ENCODE results near the gene POC1A.
A peak's percentile ranks its signal among the peaks of the same experiment; 100 is the strongest.

Gene POC1A

DNA sequence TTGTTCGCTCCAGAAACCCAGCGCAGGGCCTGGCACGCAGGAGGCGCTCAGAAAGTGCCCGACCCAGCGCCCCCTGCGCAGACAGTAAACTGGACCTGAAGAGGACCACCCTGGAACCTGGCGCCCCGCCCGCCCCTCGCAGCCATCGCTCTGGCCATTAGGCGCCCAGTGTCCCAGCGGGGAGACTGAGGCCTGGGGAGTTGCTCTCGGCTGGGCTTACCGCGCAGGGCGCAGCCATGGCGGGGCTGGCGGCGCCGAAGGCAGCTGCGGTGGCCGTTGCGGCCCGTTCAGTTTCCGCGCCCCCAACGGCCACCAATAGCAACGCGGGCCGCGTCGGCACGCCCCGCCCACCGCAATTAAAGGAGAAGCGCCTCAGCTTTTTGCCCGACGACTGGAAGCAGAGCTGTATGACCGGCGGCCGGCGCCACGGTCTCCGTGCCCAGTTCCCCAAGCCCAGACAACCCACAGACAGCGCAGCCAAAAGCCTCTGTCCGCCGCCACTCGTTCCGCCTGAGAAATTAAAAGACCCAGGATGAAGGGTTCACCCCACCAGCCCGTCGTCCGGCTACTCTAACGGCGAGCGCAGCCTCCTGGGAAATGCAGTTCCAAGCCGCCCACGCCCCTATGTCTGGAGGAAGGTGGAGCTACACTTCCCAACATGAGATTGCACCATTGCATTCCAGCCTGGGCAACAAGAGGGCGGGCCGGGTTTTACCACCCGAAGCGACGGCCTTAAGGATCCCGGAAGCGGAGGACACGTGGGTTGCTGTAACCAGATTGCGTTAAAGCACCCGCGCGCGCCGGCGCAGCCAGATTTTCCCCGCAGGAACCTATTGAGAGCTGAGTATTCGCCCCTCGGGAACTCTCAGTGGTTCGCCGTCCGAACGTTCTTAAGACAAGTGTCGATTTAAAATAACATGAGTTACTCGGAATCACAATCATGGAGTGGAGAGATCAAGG, at the start of gene POC1A:
TSS of gene POC1A (minus strand) at position 289 of the 960 bp plus-strand sequence. CDS start at position 238, 51 bp downstream.
- peak; percentile 80 for DNase-seq

GRCh38 chr3:52203701-52204100, 49.5 kb upstream of the POC1A start:
- no peak for DNase-seq

DNA sequence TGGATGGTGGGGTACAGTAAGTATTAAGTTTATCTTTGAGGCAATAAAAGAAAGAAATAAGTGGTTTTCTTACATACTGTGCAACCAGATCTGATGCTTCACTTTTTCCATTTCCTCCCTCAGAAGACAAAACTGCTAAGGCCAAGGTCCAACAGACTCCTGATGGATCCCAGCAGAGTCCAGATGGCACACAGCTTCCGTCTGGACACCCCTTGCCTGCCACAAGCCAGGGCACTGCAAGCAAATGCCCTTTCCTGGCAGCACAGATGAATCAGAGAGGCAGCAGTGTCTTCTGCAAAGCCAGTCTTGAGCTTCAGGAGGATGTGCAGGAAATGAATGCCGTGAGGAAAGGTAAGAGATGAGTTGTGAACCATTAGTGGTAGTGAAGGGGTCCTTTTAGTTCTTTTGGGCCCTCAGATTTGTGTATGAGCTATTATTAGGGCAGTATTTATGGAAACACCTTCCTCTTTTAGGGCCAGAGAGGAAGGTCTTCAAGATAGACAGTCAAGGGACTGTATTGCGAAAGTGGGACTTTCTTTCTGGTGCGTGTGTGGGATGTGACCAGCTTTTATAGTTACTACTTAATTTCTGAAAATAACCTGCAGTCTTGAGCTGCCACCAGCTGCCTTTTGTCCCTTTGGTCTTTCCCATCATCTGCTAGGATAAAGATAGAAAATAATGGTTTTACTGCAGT, 48.3 kb upstream of the POC1A start:
- no peak for DNase-seq

DNA sequence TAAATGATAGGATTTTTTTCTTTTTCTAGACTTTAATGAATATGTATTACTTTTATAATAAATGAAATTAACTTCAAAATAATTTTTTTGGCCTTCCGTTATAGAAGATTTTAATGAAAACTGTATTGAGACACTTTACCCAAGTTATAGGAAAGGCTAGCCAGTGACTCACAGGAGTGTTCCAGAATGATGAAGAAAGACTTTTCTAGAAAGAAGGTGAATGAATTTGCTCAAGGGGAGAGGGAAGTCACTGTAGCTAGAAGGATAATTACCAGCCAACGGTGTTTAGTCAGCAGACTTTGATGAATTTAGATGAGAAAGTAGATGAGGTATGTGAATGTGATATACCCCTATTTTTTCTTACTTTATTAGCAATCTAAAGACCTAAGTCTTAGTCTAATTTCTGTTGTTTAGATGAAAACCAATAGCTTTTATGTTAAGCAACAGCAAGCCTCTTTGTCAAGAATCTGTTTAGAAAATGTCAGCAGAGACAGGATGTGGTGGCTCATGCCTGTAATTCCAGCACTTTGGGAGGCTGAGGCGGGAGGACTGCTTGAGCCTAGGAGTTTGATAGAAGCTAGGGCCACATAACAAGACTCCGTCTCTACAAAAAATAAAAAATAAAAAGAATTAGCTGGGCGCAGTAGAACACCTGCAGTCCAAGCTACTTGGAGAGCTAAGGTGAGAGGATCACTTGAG, 46.9 kb upstream of the POC1A start:
- DNase-seq: no peak

- DNase-seq: no peak
These were observed 44.7 kb upstream of the POC1A start for GRCh38 chr3:52198643-52199608.

DNA sequence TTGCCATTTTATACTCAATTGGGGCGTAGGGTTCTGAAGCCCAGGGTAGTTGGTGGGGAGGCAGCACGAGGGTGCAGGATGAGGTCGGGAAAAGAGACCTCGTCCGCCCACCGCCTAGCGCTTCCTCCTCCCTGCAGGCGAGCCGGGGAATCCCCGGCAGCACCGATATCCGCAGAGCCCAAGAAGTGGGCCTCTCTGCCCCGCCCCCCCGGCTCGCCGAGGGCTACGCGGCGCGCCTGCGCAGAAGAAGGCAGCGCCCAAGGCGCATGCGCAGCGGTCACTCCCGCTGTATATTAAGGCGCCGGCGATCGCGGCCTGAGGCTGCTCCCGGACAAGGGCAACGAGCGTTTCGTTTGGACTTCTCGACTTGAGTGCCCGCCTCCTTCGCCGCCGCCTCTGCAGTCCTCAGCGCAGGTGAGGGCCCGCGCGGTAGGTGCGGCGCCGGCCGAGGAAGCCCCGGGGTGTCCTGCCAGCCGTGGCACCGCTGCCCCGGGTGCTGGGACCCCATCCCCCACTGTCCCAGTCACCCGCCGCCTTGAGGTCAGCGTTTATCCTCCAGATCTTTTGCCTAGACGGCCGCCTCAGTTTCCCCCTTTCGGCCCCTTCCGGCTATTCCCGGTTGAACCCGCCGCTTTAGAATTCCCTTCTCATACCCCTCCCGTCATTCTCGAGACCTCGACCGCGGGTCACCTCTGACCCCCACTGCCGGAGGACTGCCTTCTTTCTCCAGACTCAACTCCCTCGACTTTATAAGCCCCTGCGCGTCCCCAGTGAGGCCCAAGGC, 43.8 kb upstream of the POC1A start, which contains the start of gene ALAS1:
TSS of gene ALAS1 (plus strand) at position 319 of the 784 bp plus-strand sequence. CDS start 1,082 bp downstream, outside the sequence.
- DNase-seq: peak; percentile 52

GRCh38 chr3:52197499-52197841, 43.2 kb upstream of the POC1A start:
- no peak for DNase-seq

- DNase-seq: no peak
These were observed 42.8 kb upstream of the POC1A start for GRCh38 chr3:52196977-52197376.

DNA sequence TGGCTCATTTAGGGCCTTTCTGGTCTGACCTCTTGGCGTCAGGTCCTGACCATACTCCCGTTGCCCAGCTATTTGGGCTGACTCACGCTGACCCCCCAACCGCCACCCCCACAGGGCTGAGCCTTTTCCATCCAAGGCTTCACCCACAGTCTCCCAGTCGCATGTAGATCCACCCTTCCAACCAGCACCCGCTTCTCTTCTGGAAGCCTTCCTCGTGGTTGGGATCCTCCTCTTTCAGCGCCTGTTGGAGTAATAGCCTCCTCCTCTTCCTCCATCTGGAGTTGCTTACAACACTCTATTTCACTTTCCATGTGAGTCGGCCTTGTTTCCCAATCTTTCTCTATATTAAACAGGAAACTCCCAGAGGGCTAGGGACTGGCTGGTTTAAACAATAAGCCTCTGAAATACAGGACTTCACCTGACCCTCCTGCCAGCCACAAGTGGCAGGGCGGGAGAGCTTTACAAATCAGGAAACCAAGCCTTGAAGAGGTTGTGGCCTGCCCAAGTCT, 41.7 kb upstream of the POC1A start:
- DNase-seq: no peak

DNA sequence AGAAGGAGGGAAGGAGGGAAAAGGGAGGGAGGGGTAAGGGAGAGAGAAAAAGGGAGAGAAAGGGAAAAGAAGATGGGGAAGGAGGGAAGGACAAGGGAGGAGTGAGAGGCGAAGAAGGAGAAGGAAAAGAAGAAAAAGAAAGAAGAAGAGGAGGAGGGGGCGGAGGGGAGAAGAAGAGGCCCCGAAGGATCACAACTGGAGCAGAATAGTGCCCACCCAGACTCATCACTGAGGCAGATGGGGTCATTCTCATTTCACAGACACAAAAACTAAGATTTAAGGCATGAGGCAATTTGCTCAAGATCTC, 41.0 kb upstream of the POC1A start:
- DNase-seq: no peak

DNA sequence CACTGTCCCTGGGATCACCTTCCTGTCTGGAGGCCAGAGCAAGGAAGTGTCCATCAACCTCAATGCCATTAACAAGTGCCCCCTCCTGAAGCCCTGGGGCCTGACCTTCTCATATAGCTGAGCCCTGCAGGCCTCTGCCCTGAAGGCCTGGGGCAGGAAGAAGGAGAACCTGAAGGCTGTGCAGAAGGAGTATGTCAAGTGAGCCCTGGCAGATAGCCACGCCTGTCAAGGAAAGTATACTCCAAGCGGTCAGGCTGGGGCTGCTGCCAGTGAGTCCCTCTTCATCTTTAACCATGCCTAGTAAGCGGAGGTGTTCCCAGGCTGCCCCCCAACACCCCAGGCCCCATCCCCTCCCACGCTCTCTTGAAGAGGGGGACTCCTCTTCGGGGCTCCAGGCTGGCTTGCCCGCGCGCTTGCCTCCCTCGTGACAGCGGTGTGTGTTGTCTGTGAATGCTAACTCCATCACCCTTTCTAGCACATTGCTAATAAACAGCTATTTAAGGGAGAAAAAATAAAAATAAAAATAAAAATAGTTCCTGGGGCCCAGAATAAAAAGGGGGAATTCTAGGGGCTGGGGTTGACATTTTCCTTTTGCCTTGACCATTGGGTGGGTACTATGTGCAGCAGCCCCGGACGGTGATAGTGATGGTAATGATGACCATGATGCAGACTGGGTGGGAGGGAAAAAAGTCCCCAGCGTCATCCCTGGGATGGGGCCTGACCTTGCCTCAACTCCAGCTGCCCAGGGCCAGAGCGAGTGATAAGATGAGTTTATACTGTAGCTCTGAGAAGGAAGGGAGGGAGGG, 40.5 kb upstream of the POC1A start:
- no peak for DNase-seq

DNA sequence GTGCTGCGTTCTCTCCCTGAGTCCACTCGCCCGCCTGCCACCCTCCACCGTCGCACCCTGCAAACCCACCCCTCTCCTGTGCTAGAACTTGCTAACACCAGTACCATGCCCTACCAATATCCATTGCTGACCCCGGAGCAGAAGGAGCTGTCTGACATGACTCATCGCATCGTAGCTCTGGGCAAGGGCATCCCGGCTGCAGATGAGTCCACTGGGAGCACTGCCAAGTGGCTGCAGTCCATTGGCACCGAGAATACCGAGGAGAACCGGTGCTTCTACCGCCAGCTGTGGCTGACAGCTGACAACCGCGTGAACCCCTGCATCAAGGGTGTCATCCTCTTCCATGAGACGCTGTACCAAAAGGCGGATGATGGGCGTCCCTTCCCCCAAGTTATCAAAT, 38.8 kb upstream of the POC1A start:
- DNase-seq: no peak

GRCh38 chr3:52191663-52192062, 37.4 kb upstream of the POC1A start:
- no peak for DNase-seq

DNA sequence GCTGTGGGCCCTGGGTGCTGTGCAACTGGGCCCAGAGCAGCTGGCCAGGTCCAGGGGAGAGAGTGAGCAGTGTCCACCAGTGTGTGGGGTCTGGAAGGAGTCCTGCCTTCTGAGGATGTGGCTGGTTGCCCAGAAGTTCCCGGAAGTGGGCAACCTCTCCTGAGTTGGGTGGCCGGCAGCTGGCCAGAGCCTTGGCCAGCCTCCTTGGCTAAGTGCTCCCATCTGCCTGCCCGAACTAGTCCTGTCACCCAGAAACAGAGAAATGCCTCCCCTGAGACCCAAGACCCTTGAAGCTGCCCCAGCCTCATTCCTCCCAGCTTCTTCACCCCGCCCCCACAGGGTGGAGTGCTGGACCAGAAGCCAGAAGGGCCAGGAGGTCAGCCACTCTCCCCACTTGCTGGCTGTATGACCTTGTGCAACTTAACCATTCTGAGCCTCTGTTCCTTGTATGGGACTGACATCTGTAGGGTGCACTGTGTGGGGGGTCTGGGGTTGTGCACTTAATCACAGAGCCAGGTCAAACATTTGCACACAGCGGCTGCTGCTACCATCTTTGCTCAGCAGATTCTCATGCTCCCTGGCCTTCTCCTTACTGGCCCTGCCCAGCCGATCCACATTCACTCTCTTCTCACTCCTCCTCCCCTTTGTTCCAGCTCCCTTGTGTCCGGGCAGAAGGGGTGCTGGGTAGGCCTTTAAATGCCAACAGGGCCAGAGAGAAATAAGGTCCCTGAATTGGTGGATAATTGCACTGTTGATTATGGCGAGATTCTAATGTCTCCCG, 36.3 kb upstream of the POC1A start:
- DNase-seq: no peak

DNA sequence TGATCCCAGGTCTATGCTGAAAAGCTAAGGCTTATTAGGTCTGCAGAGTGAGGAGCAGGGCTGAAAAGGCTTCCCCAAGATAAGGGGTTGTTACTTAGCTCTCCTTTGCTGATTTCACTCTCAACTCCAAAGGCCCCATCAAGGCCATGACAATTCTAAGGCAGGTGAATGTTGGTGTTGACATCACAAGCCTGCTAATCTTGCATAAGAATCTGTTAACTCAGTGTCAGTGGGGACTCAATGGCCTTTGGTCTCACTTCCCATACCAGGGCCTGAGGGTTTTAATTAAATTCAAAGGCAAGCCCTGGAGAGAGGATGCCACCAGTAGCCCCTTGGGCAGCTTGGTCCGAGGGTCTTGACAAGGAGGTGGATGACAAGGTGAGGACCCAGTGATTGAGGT, 34.3 kb upstream of the POC1A start:
- no peak for DNase-seq

DNA sequence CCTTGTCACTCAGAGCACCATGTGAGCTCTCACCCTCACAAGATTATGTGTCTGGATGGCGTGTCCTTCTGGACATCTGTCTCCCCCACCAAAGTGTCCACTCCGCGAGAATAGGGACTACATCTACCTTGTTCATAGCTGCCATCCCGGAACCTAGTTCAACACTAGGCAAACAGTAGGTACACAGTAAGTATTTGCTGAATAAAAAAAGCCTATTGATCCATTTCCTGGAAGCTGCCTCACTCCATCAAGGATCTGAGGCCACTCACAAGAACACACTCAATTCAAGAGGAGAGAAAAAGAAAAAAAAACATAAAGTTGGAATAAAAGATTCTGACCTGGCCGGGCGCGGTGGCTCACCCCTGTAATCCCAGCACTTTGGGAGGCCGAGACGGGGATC, 32.5 kb upstream of the POC1A start:
- DNase-seq: no peak

GRCh38 chr3:52185837-52186236, 31.6 kb upstream of the POC1A start:
- no peak for DNase-seq

- no peak for DNase-seq
These were observed 31.1 kb upstream of the POC1A start for GRCh38 chr3:52185311-52185710.

DNA sequence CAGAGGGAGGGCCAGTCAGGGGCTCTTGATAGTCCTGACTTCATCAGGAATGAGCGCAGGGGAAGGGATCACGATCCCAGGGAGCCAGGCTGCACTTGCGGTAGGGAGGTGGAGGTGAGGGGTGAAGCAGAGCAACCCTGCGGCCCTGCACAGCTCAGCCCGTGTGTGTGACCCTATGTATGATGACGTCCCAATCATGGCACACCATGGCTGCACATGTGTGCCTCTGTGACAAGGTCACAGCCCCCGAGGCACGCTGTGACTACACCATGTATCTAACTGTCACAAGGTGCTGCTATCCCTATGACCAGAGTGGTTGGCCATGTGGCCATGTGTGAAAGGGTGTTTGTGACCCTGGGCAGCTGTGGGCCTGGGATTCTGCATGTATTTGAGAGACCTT, 30.5 kb upstream of the POC1A start:
- DNase-seq: no peak
